Transverse colon (tissue), 4 donors: ENCODE data around the gene ZNF804A.

Experiments
- POLR2A ChIP-seq: fragments of 450-650 bp; IDR thresholded peaks from one replicate; pipeline ENCODE4 v1.6.1; 2016; ENCODE audit warnings: antibody characterized with exemption, mild to moderate bottlenecking, moderate library complexity
- POLR2AphosphoS5 ChIP-seq, 3 donors: sonication (generic); formaldehyde crosslinking; IDR thresholded peaks; one replicate each; pipeline ENCODE4 v1.6.1; 2016; ENCODE audit warnings: antibody characterized with exemption in 3 of 3
- TF ChIP-seq, protein P1 (sequence below), 5 experiments: fragments of 200-600 bp in 3 of 5; fragments of 450-650 bp in 2 of 5; sonication (generic) in 3 of 5; IDR thresholded peaks; 1 replicate in 2 of 5; 2 replicates in 3 of 5; pipeline ENCODE4 v1.5.1; 2016 to 2017; ENCODE audit warnings: antibody characterized with exemption in 5 of 5, inconsistent platforms in 3 of 5, mild to moderate bottlenecking in 2 of 5, moderate library complexity in 1 of 5

GRCh38 chr2:184689638-184690037, 91.3 kb downstream of the ZNF804A start:
- TF ChIP-seq, protein P1, sequence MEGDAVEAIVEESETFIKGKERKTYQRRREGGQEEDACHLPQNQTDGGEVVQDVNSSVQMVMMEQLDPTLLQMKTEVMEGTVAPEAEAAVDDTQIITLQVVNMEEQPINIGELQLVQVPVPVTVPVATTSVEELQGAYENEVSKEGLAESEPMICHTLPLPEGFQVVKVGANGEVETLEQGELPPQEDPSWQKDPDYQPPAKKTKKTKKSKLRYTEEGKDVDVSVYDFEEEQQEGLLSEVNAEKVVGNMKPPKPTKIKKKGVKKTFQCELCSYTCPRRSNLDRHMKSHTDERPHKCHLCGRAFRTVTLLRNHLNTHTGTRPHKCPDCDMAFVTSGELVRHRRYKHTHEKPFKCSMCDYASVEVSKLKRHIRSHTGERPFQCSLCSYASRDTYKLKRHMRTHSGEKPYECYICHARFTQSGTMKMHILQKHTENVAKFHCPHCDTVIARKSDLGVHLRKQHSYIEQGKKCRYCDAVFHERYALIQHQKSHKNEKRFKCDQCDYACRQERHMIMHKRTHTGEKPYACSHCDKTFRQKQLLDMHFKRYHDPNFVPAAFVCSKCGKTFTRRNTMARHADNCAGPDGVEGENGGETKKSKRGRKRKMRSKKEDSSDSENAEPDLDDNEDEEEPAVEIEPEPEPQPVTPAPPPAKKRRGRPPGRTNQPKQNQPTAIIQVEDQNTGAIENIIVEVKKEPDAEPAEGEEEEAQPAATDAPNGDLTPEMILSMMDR (IDR thresholded peaks at IDR 0.05) = no peak
- no peak for TF ChIP-seq POLR2A
- no peak for TF ChIP-seq POLR2AphosphoS5 (IDR thresholded peaks at IDR 0.05)
